Kidney glomerular epithelial cell (primary cell): ENCODE data around the gene OR4D1.
"Not testable (repeated sequence)": the region's sequence is repeated elsewhere in the genome, so short reads cannot be mapped to it uniquely, and the experiment has no call there.

Source experiments
- DNase-seq: peaks from one replicate; lab custom pipeline; 2025; lab: John Stamatoyannopoulos, UW

Gene OR4D1

GRCh38 chr17:58147930-58148434 is at the start of gene OR4D1:
OR4D1 (plus strand) TSS chr17:58148384; CDS start chr17:58155154, 6,770 bp downstream.
- no peak for DNase-seq

GRCh38 chr17:58100506-58100905 is 47.7 kb upstream of the OR4D1 start:
- DNase-seq, result no peak

GRCh38 chr17:58101898-58102297 is 46.3 kb upstream of the OR4D1 start:
- not testable (repeated sequence) for DNase-seq

- no peak for DNase-seq
These were observed 43.1 kb upstream of the OR4D1 start for GRCh38 chr17:58105093-58105492.

- DNase-seq, result no peak
These were observed 40.9 kb upstream of the OR4D1 start for GRCh38 chr17:58107306-58107705.

- DNase-seq, result no peak
These were observed 39.0 kb upstream of the OR4D1 start for GRCh38 chr17:58109197-58109596.

- DNase-seq, result no peak
These were observed 38.2 kb upstream of the OR4D1 start for GRCh38 chr17:58110012-58110411.

- DNase-seq, result no peak
These were observed 36.5 kb upstream of the OR4D1 start for GRCh38 chr17:58111676-58112075.

- peak; percentile 60 for DNase-seq
These were observed 35.1 kb upstream of the OR4D1 start for GRCh38 chr17:58112970-58113631.

GRCh38 chr17:58113947-58114346 is 34.2 kb upstream of the OR4D1 start:
- DNase-seq, result no peak

- DNase-seq, result no peak
These were observed 30.8 kb upstream of the OR4D1 start for GRCh38 chr17:58117382-58117781.

GRCh38 chr17:58119491-58119890 is 28.7 kb upstream of the OR4D1 start:
- DNase-seq, result no peak

GRCh38 chr17:58120195-58120822 is 27.9 kb upstream of the OR4D1 start:
- DNase-seq, result peak; percentile 38

- no peak for DNase-seq
These were observed 26.3 kb upstream of the OR4D1 start for GRCh38 chr17:58121925-58122324.

GRCh38 chr17:58127846-58128245 is 20.3 kb upstream of the OR4D1 start:
- DNase-seq, result no peak

- DNase-seq, result not testable (repeated sequence)
These were observed 15.5 kb upstream of the OR4D1 start for GRCh38 chr17:58132697-58133096.

- DNase-seq, result no peak
These were observed 11.4 kb upstream of the OR4D1 start for GRCh38 chr17:58136669-58137279.

GRCh38 chr17:58141505-58141904 is 6.7 kb upstream of the OR4D1 start:
- DNase-seq, result no peak

GRCh38 chr17:58143335-58143734 is 4.8 kb upstream of the OR4D1 start:
- not testable (repeated sequence) for DNase-seq

- no peak for DNase-seq
These were observed 3.4 kb upstream of the OR4D1 start for GRCh38 chr17:58144801-58145200.

- DNase-seq, result no peak
These were observed 425 bp downstream of the OR4D1 start for GRCh38 chr17:58148609-58149008.

GRCh38 chr17:58150394-58150793 is 2.2 kb downstream of the OR4D1 start:
- DNase-seq, result no peak

GRCh38 chr17:58153046-58153445 is 4.9 kb downstream of the OR4D1 start:
- DNase-seq, result no peak
